Measurements from ENCODE around the gene HTR1B. TPM values are rescaled to one million over a fixed set of nuclear protein-coding genes. Genes with fewer than 3 reads are reported as not detected.

Gene HTR1B, protein sequence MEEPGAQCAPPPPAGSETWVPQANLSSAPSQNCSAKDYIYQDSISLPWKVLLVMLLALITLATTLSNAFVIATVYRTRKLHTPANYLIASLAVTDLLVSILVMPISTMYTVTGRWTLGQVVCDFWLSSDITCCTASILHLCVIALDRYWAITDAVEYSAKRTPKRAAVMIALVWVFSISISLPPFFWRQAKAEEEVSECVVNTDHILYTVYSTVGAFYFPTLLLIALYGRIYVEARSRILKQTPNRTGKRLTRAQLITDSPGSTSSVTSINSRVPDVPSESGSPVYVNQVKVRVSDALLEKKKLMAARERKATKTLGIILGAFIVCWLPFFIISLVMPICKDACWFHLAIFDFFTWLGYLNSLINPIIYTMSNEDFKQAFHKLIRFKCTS
- total RNA-seq (under 1 TPM in 3 of 7 donors, not detected in 4; 0.16 to 0.39 (median 0.20) TPM), polyA plus RNA-seq (not detected)
- long read RNA-seq, donor 1: 0 reads
- long read RNA-seq, donor 2: 0 reads

- 2 to 6% (median 4%) methylated on average over 24 to 31 of the region's 31 CpGs for WGBS, 5 donors
- H3K9me3 ChIP-seq: peaks cover 0 to 3% (median 0%) of the 10 kb centered on the region in 8 donors
- peak within 1 kb of the TSS in 7 of 8 donors; percentile 9 to 59 (median 25) for H3K4me3 ChIP-seq
- no peak for DNase-seq
- TF ChIP-seq POLR2A (IDR thresholded peaks at IDR 0.05): no peak
- TF ChIP-seq, protein P1, sequence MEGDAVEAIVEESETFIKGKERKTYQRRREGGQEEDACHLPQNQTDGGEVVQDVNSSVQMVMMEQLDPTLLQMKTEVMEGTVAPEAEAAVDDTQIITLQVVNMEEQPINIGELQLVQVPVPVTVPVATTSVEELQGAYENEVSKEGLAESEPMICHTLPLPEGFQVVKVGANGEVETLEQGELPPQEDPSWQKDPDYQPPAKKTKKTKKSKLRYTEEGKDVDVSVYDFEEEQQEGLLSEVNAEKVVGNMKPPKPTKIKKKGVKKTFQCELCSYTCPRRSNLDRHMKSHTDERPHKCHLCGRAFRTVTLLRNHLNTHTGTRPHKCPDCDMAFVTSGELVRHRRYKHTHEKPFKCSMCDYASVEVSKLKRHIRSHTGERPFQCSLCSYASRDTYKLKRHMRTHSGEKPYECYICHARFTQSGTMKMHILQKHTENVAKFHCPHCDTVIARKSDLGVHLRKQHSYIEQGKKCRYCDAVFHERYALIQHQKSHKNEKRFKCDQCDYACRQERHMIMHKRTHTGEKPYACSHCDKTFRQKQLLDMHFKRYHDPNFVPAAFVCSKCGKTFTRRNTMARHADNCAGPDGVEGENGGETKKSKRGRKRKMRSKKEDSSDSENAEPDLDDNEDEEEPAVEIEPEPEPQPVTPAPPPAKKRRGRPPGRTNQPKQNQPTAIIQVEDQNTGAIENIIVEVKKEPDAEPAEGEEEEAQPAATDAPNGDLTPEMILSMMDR (IDR thresholded peaks at IDR 0.05 in 8 of 11, conservative IDR thresholded peaks at IDR 0.05 in 3 of 11): no peak
- TF ChIP-seq POLR2AphosphoS5 (IDR thresholded peaks at IDR 0.05): no peak
- H3K27me3 ChIP-seq (replicated peaks in 1 of 7): peaks cover 11 to 89% (median 52%) of the 10 kb centered on the region in 7 donors
- intact Hi-C loops (cut with DNase I; ENCODE audit: low total_unique reads): no loop called here
- H3K36me3 ChIP-seq: no peaks in the 10 kb centered on the region
- H3K27ac ChIP-seq: no peak within 1 kb of the TSS
- H3K4me1 ChIP-seq: peaks cover 5 to 40% (median 20%) of the 10 kb centered on the region in 6 donors
These were observed at the start of gene HTR1B for GRCh38 chr6:77463308-77463860. Gene HTR1B, minus strand, starts transcription at chr6:77463491. Its CDS starts 88 bp downstream, at chr6:77463403.

GRCh38 chr6:77512554-77512953, 49.3 kb upstream of the HTR1B start:
- DNase-seq: no peak
- no peaks in the 10 kb centered on the region for H3K36me3 ChIP-seq
- no peaks in the 10 kb centered on the region for H3K4me1 ChIP-seq
- peaks cover 0 to 58% (median 40%) of the 10 kb centered on the region in 8 donors for H3K9me3 ChIP-seq
- H3K4me3 ChIP-seq: no peak overlapping the region
- H3K27ac ChIP-seq: no peak overlapping the region
- H3K27me3 ChIP-seq (replicated peaks in 1 of 7): no peaks in the 10 kb centered on the region
- TF ChIP-seq, protein P1 (IDR thresholded peaks at IDR 0.05 in 8 of 11, conservative IDR thresholded peaks at IDR 0.05 in 3 of 11): no peak
- TF ChIP-seq POLR2A (IDR thresholded peaks at IDR 0.05) (no peak), POLR2AphosphoS5 (IDR thresholded peaks at IDR 0.05) (no peak)
- intact Hi-C loops (cut with DNase I; ENCODE audit: low total_unique reads): no loop called here

GRCh38 chr6:77511860-77512259, 48.6 kb upstream of the HTR1B start:
- H3K9me3 ChIP-seq: peaks cover 0 to 58% (median 40%) of the 10 kb centered on the region in 8 donors
- no peaks in the 10 kb centered on the region for H3K4me1 ChIP-seq
- WGBS, 5 donors: 74 to 84% (median 77%) methylated on average over 1 of the region's 1 CpG
- H3K27me3 ChIP-seq (replicated peaks in 1 of 7): no peaks in the 10 kb centered on the region
- intact Hi-C loops (cut with DNase I; ENCODE audit: low total_unique reads): no loop called here
- DNase-seq: no peak
- H3K36me3 ChIP-seq: no peaks in the 10 kb centered on the region
- no peak overlapping the region for H3K27ac ChIP-seq
- TF ChIP-seq, protein P1 (IDR thresholded peaks at IDR 0.05 in 8 of 11, conservative IDR thresholded peaks at IDR 0.05 in 3 of 11): no peak
- TF ChIP-seq POLR2AphosphoS5 (IDR thresholded peaks at IDR 0.05): no peak
- TF ChIP-seq POLR2A (IDR thresholded peaks at IDR 0.05): no peak
- H3K4me3 ChIP-seq: no peak overlapping the region

DNA sequence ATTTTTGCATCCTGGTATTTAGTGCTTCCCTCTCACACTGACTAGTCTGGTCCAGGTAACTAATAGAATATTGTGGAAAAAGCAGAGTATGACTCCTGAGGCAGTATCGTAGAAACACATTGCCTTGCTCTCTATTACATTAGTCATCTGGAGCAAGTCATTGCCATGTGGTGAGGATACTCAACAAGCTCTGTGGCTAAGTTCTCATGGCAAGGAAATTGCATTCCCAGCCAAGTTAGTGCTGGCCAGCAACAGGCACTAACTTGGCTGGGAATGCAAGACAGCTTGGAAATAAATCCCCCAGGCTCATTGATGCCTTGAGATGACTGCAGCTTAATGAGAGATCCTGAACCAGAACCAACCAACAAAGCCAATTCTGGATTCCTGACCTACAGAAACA, 39.7 kb upstream of the HTR1B start:
- H3K4me3 ChIP-seq: no peak overlapping the region
- intact Hi-C loops (cut with DNase I; ENCODE audit: low total_unique reads): no loop called here
- no peaks in the 10 kb centered on the region for H3K9me3 ChIP-seq
- no peaks in the 10 kb centered on the region for H3K4me1 ChIP-seq
- 85 to 100% (median 96%) methylated on average over 1 of the region's 1 CpG for WGBS, 5 donors
- no peak overlapping the region for H3K27ac ChIP-seq
- H3K27me3 ChIP-seq (replicated peaks in 1 of 7): no peaks in the 10 kb centered on the region
- DNase-seq: no peak
- no peaks in the 10 kb centered on the region for H3K36me3 ChIP-seq
- TF ChIP-seq POLR2A (IDR thresholded peaks at IDR 0.05) (no peak), POLR2AphosphoS5 (IDR thresholded peaks at IDR 0.05) (no peak)
- TF ChIP-seq, protein P1 (IDR thresholded peaks at IDR 0.05 in 8 of 11, conservative IDR thresholded peaks at IDR 0.05 in 3 of 11): no peak

Measured in spleen (tissue), 13 donors.